Gastrocnemius medialis (tissue), 4 donors: Measurements from ENCODE around the gene PWP1.
"Not testable (repeated sequence)": the region's sequence is repeated elsewhere in the genome, so short reads cannot be mapped to it uniquely, and the experiment has no call there.

ENCODE experiments used
- POLR2A ChIP-seq, 2 donors: fragments of 450-650 bp; IDR thresholded peaks; one replicate each; pipeline ENCODE4 v1.6.1; 2017; ENCODE audit warnings: antibody characterized with exemption in 2 of 2, mild to moderate bottlenecking in 2 of 2, moderate library complexity in 2 of 2
- TF ChIP-seq, protein P1 (sequence below), 5 experiments: fragments of 450-650 bp in 3 of 5; fragments of 200-600 bp in 2 of 5; sonication (generic) in 2 of 5; IDR thresholded peaks in 4 of 5; conservative IDR thresholded peaks in 1 of 5; 1 replicate in 4 of 5; 2 replicates in 1 of 5; pipeline ENCODE4 v1.5.1; 2016 to 2019; ENCODE audit warnings: antibody characterized with exemption in 5 of 5, mild to moderate bottlenecking in 3 of 5, moderate library complexity in 3 of 5

DNA sequence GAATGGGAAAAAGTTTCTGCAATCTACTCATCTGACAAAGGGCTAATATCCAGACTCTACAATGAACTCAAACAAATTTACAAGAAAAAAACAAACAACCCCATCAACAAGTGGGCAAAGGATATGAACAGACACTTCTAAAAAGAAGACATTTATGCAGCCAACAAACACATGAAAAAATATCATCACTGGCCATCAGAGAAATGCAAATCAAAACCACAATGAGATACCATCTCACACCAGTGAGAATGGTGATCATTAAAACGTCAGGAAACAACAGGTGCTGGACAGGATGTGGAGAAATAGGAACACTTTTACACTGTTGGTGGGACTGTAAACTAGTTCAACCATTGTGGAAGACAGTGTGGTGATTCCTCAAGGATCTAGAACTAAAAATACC is 41.7 kb downstream of the PWP1 start:
- TF ChIP-seq, protein P1, sequence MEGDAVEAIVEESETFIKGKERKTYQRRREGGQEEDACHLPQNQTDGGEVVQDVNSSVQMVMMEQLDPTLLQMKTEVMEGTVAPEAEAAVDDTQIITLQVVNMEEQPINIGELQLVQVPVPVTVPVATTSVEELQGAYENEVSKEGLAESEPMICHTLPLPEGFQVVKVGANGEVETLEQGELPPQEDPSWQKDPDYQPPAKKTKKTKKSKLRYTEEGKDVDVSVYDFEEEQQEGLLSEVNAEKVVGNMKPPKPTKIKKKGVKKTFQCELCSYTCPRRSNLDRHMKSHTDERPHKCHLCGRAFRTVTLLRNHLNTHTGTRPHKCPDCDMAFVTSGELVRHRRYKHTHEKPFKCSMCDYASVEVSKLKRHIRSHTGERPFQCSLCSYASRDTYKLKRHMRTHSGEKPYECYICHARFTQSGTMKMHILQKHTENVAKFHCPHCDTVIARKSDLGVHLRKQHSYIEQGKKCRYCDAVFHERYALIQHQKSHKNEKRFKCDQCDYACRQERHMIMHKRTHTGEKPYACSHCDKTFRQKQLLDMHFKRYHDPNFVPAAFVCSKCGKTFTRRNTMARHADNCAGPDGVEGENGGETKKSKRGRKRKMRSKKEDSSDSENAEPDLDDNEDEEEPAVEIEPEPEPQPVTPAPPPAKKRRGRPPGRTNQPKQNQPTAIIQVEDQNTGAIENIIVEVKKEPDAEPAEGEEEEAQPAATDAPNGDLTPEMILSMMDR (IDR thresholded peaks at IDR 0.05 in 4 of 5, conservative IDR thresholded peaks at IDR 0.05 in 1 of 5) = not testable (repeated sequence)
- TF ChIP-seq POLR2A (IDR thresholded peaks at IDR 0.05) = not testable (repeated sequence)
